B cell (primary cell): ENCODE results near the gene TTC19. TPM values are rescaled to one million over a fixed set of nuclear protein-coding genes. Genes with fewer than 3 reads are reported as not detected.

Experiments used
- ATAC-seq: fragments of 200-7000 bp; cut with Tn5 transposase; one replicate; pipeline ENCODE4 v1.10.0; 2021; ENCODE audit warnings: low read depth, mild to moderate bottlenecking, moderate number of reproducible peaks, moderate library complexity
- CTCF ChIA-PET: fragments of 350-600 bp; sonication (Branson Sonifier 250); formaldehyde crosslinking; loops from one replicate; lab custom pipeline; 2021; ENCODE audit warnings: antibody characterized with exemption, inconsistent platforms; lab: Charles Lee
- POLR2A ChIA-PET: fragments of 350-600 bp; sonication (Branson Sonifier 250); formaldehyde crosslinking; loops from one replicate; lab custom pipeline; 2021; ENCODE audit warnings: antibody characterized with exemption; lab: Charles Lee
- DNase-seq: peaks from one replicate; pipeline ENCODE4 v3.0.0; 2013
- H2AFZ ChIP-seq: 2 replicates; pipeline ENCODE4 v1.6.1; 2012; ENCODE audit warnings: mild to moderate bottlenecking, low read depth, low read length; ENCODE audit not compliant: insufficient read depth, poor library complexity, severe bottlenecking
- H3K27ac ChIP-seq, 2 donors: 1 replicate in 1 of 2; 2 replicates in 1 of 2; pipeline ENCODE4 v1.5.1; 2012 to 2013; ENCODE audit warnings: low read length in 2 of 2, mild to moderate bottlenecking in 2 of 2, moderate library complexity in 1 of 2
- H3K27me3 ChIP-seq, 4 experiments: fragments of 200-600 bp in 1 of 4; sonication (generic) in 1 of 4; replicated peaks in 1 of 4; 1 replicate in 2 of 4; 2 replicates in 2 of 4; pipeline versions ENCODE4 v1.6.1 to v1.7.0; 2013 to 2016; ENCODE audit warnings: low read length in 3 of 4, mild to moderate bottlenecking in 2 of 4, mixed read lengths in 1 of 4, moderate library complexity in 1 of 4; ENCODE audit not compliant: insufficient read depth in 4 of 4, control insufficient read depth in 3 of 4; ENCODE audit errors: control extremely low read depth in 1 of 4
- H3K36me3 ChIP-seq, 2 experiments: replicated peaks in 1 of 2; 1 replicate in 1 of 2; 2 replicates in 1 of 2; pipeline versions ENCODE4 v1.6.1 to v1.7.1; 2013; ENCODE audit warnings: low read length in 1 of 2; ENCODE audit not compliant: insufficient read depth in 2 of 2, control insufficient read depth in 1 of 2; ENCODE audit errors: control extremely low read depth in 1 of 2, extremely low read depth in 1 of 2
- H3K4me1 ChIP-seq, 2 donors: fragments of 200-600 bp in 1 of 2; sonication (generic) in 1 of 2; 1 replicate in 1 of 2; 2 replicates in 1 of 2; pipeline versions ENCODE4 v1.5.1 to v1.6.1; 2013 to 2017; ENCODE audit warnings: low read length in 2 of 2; ENCODE audit not compliant: control insufficient read depth in 2 of 2, insufficient read depth in 2 of 2
- H3K4me2 ChIP-seq: replicated peaks from 2 replicates; pipeline ENCODE3; 2012; ENCODE audit warnings: mild to moderate bottlenecking, low read depth, low read length; ENCODE audit not compliant: poor library complexity, severe bottlenecking
- H3K4me3 ChIP-seq, 5 experiments: fragments of 200-600 bp in 1 of 5; sonication (generic) in 1 of 5; 1 replicate in 3 of 5; 2 replicates in 2 of 5; pipeline versions ENCODE4 v1.5.1 to v1.7.0; 2011 to 2016; ENCODE audit warnings: low read length in 4 of 5, mild to moderate bottlenecking in 4 of 5, low read depth in 2 of 5, control low read depth in 1 of 5, moderate library complexity in 1 of 5; ENCODE audit not compliant: insufficient read depth in 1 of 5; ENCODE audit errors: control extremely low read depth in 1 of 5, extremely low read depth in 1 of 5
- H3K79me2 ChIP-seq: fragments of 200-600 bp; sonication (generic); one replicate; pipeline ENCODE4 v1.6.0; 2016; ENCODE audit warnings: low read length; ENCODE audit not compliant: control insufficient read depth, insufficient read depth
- H3K9ac ChIP-seq: fragments of 200-600 bp; sonication (generic); 2 replicates; pipeline ENCODE4 v1.6.1; 2017; ENCODE audit warnings: mild to moderate bottlenecking, low read length, moderate library complexity
- H3K9me3 ChIP-seq, 3 donors: one replicate each; pipeline versions ENCODE4 v1.6.1 to v1.7.1; 2013; ENCODE audit warnings: low read length in 2 of 3; ENCODE audit not compliant: control insufficient read depth in 2 of 3, insufficient read depth in 1 of 3; ENCODE audit errors: control extremely low read depth in 1 of 3
- H4K20me1 ChIP-seq: 2 replicates; pipeline ENCODE4 v1.6.0; 2012; ENCODE audit warnings: mild to moderate bottlenecking, low read length; ENCODE audit not compliant: insufficient read depth, control insufficient read depth, poor library complexity, severe bottlenecking
- H3K27ac Mint-ChIP-seq: one replicate; pipeline ENCODE4 v1.8.0; 2021; ENCODE audit warnings: mixed read lengths
- H3K27me3 Mint-ChIP-seq: one replicate; pipeline ENCODE4 v1.8.0; 2021; ENCODE audit warnings: mixed read lengths
- H3K4me1 Mint-ChIP-seq: one replicate; pipeline ENCODE4 v1.8.0; 2021; ENCODE audit warnings: mixed read lengths
- H3K4me3 Mint-ChIP-seq: one replicate; pipeline ENCODE4 v1.8.0; 2021; ENCODE audit warnings: mixed read lengths
- H3K9me3 Mint-ChIP-seq: one replicate; pipeline ENCODE4 v1.8.0; 2022; ENCODE audit warnings: mixed read lengths; ENCODE audit not compliant: insufficient read depth
- CTCF ChIP-seq: fragments of 200-600 bp; IDR thresholded peaks from one replicate; pipeline ENCODE4 v1.8.0; 2022; ENCODE audit warnings: antibody characterized with exemption, mild to moderate bottlenecking
- EZH2 ChIP-seq: IDR thresholded peaks from 2 replicates; pipeline ENCODE4 v1.6.1; 2012; ENCODE audit warnings: borderline replicate concordance, low read depth, mild to moderate bottlenecking, moderate library complexity, low read length; ENCODE audit not compliant: insufficient read depth, poor library complexity, severe bottlenecking
- WGBS: methylation state at CpG from one replicate; pipeline ENCODE4 v1.1.5; 2013; ENCODE audit warnings: missing lambda C conversion rate; ENCODE audit not compliant: insufficient coverage; 5-methylcytosine and 5-hydroxymethylcytosine counted together
- intact Hi-C: fragments of 100-400 bp; cut with micrococcal nuclease; formaldehyde crosslinking; loops from one replicate; pipeline ENCODE4 v1.10.0; 2022
- polyA plus RNA-seq: library from polyadenylated mRNA; depleted of rRNA; stranded (reverse); fragments of >200 nt; gene quantifications from 2 replicates; pipeline ENCODE4 v1.2.3, GENCODE V29; 2012
- total RNA-seq, 2 donors: library from RNA; stranded (reverse); fragments of 120-200 nt in 1 of 2; gene quantifications; 1 replicate in 1 of 2; 2 replicates in 1 of 2; pipeline versions ENCODE4 v1.2.3 to v1.2.4, GENCODE V29; 2013 to 2022

Gene TTC19
- total and polyA plus RNA-seq, 2 donors (not counting 1 experiment from before 2014, with no cell fraction given), result 8.2 to 38.5 TPM

GRCh38 chr17:15981208-15981607, 18.4 kb upstream of the TTC19 start:
- H3K27ac Mint-ChIP-seq, result no peak overlapping the region
- DNase-seq (no peak), ATAC-seq (peak; percentile 60)
- Histone ChIP-seq H3K9ac (no peak overlapping the region), H3K36me3 (peaks cover 5 to 51% of the 10 kb centered on the region in 2 experiments), H3K79me2 (no peaks in the 10 kb centered on the region), H2AFZ (no peak overlapping the region), H3K27me3 (no peaks in the 10 kb centered on the region), H3K4me1 (peaks cover 0 to 6% of the 10 kb centered on the region in 2 donors), H3K9me3 (no peaks in the 10 kb centered on the region), H3K27ac (no peak overlapping the region), H3K4me3 (no peak overlapping the region), H4K20me1 (no peaks in the 10 kb centered on the region), H3K4me2 (no peak overlapping the region)
- H3K4me3 Mint-ChIP-seq, result no peak overlapping the region
- H3K4me1 Mint-ChIP-seq, result peaks cover 10% of the 10 kb centered on the region
- ChIA-PET CTCF (no interaction called here), POLR2A (no interaction called here)
- no peaks in the 10 kb centered on the region for H3K27me3 Mint-ChIP-seq
- WGBS, result no CpG with 5 or more reads among the region's 2 CpGs
- no peaks in the 10 kb centered on the region for H3K9me3 Mint-ChIP-seq
- no peak for TF ChIP-seq CTCF
- TF ChIP-seq EZH2, result no peak
- intact Hi-C loops, result no loop called here

GRCh38 chr17:15981646-15982580, 17.7 kb upstream of the TTC19 start:
- no peak overlapping the region for H3K4me2 ChIP-seq

More at GRCh38 chr17:15981646-15982580, 17.7 kb upstream of the TTC19 start:
- H3K36me3 ChIP-seq, result peaks cover 5 to 57% of the 10 kb centered on the region in 2 experiments
- Mint-ChIP-seq H3K9me3 (no peaks in the 10 kb centered on the region), H3K4me1 (peaks cover 10% of the 10 kb centered on the region), H3K4me3 (no peak overlapping the region), H3K27me3 (no peaks in the 10 kb centered on the region), H3K27ac (no peak overlapping the region)
- CTCF ChIA-PET, result no interaction called here
- ATAC-seq, result no peak
- no peak overlapping the region for H2AFZ ChIP-seq
- H3K4me3 ChIP-seq, result no peak overlapping the region
- no peak overlapping the region for H3K9ac ChIP-seq
- no peaks in the 10 kb centered on the region for H3K9me3 ChIP-seq
- no peak for TF ChIP-seq CTCF
- no peak overlapping the region for H3K27ac ChIP-seq
- DNase-seq, result no peak
- no peaks in the 10 kb centered on the region for H4K20me1 ChIP-seq
- WGBS, result 72% methylated on average over 3 of the region's 5 CpGs
- H3K27me3 ChIP-seq, result no peaks in the 10 kb centered on the region
- intact Hi-C loops, result no loop called here
- H3K4me1 ChIP-seq, result peaks cover 0 to 6% of the 10 kb centered on the region in 2 donors
- H3K79me2 ChIP-seq, result no peaks in the 10 kb centered on the region
- POLR2A ChIA-PET, result no interaction called here
